Glomerular visceral epithelial cell (primary cell): ENCODE data around the gene PCNT.
"Not testable (repeated sequence)": the region's sequence is repeated elsewhere in the genome, so short reads cannot be mapped to it uniquely, and the experiment has no call there.

Experiments used
- DNase-seq: peaks from one replicate; pipeline ENCODE4 v3.0.0-alpha.2; 2016; ENCODE audit errors: extremely low spot score

Gene PCNT

GRCh38 chr21:46403234-46403811 lies 79.4 kb downstream of the PCNT start:
- DNase-seq = not testable (repeated sequence)

GRCh38 chr21:46404306-46404705 lies 80.3 kb downstream of the PCNT start:
- no peak for DNase-seq

- no peak for DNase-seq
Observed at GRCh38 chr21:46406001-46406400, 82.0 kb downstream of the PCNT start.

- no peak for DNase-seq
Observed at GRCh38 chr21:46409641-46410406, 85.9 kb downstream of the PCNT start.

GRCh38 chr21:46410516-46410915 lies 86.6 kb downstream of the PCNT start:
- DNase-seq = no peak

GRCh38 chr21:46411236-46411635 lies 87.3 kb downstream of the PCNT start:
- no peak for DNase-seq

- no peak for DNase-seq
Observed at GRCh38 chr21:46411691-46412090, 87.7 kb downstream of the PCNT start.

GRCh38 chr21:46412521-46413364 lies 88.8 kb downstream of the PCNT start:
- DNase-seq = no peak

- DNase-seq = no peak
Observed at GRCh38 chr21:46413365-46413696, 89.4 kb downstream of the PCNT start.

GRCh38 chr21:46414965-46415275 lies 91.0 kb downstream of the PCNT start:
- no peak for DNase-seq

GRCh38 chr21:46416551-46416950 lies 92.6 kb downstream of the PCNT start:
- DNase-seq = no peak

- DNase-seq = no peak
Observed at GRCh38 chr21:46418265-46418946, 94.5 kb downstream of the PCNT start.

- no peak for DNase-seq
Observed at GRCh38 chr21:46420241-46421190, 96.6 kb downstream of the PCNT start.

GRCh38 chr21:46421191-46421750 lies 97.3 kb downstream of the PCNT start:
- no peak for DNase-seq

GRCh38 chr21:46421756-46422555 lies 98.0 kb downstream of the PCNT start:
- DNase-seq = no peak

- DNase-seq = no peak
Observed at GRCh38 chr21:46422636-46423241, 98.8 kb downstream of the PCNT start.

- no peak for DNase-seq
Observed at GRCh38 chr21:46423546-46424038, 99.6 kb downstream of the PCNT start.

- DNase-seq = no peak
Observed at GRCh38 chr21:46424039-46424591, 100.2 kb downstream of the PCNT start.

GRCh38 chr21:46424621-46425020 lies 100.7 kb downstream of the PCNT start:
- no peak for DNase-seq
